Neuronal stem cell (in vitro differentiated cells): Measurements from ENCODE around the gene EGFL8.
"Not testable (repeated sequence)": the region's sequence is repeated elsewhere in the genome, so short reads cannot be mapped to it uniquely, and the experiment has no call there.

ENCODE experiments used
- DNase-seq: peaks from one replicate; pipeline ENCODE4 v3.0.0-alpha.2; 2013; ENCODE audit warnings: low spot score
- H2AFZ ChIP-seq: one replicate; pipeline ENCODE4 v1.6.1; 2013; ENCODE audit warnings: mild to moderate bottlenecking, low read length, inconsistent platforms
- H2AK5ac ChIP-seq: 2 replicates; pipeline ENCODE4 v1.6.1; 2013; ENCODE audit warnings: low read depth, mild to moderate bottlenecking, inconsistent platforms, low read length, moderate library complexity, mixed read lengths
- H2BK120ac ChIP-seq: 2 replicates; pipeline ENCODE4 v1.6.1; 2013; ENCODE audit warnings: low read depth, mild to moderate bottlenecking, inconsistent platforms, low read length, moderate library complexity, mixed read lengths
- H2BK12ac ChIP-seq: one replicate; pipeline ENCODE4 v1.6.1; 2013; ENCODE audit warnings: low read length, inconsistent platforms
- H2BK15ac ChIP-seq: 2 replicates; pipeline ENCODE4 v1.6.1; 2013; ENCODE audit warnings: mild to moderate bottlenecking, low read length, inconsistent platforms, mixed read lengths
- H2BK5ac ChIP-seq: one replicate; pipeline ENCODE4 v1.6.1; 2013; ENCODE audit warnings: inconsistent platforms, mild to moderate bottlenecking, low read length, moderate library complexity
- H3K14ac ChIP-seq: one replicate; pipeline ENCODE4 v1.6.1; 2013; ENCODE audit warnings: low read length, inconsistent platforms
- H3K18ac ChIP-seq: 2 replicates; pipeline ENCODE4 v1.6.1; 2013; ENCODE audit warnings: low read length, inconsistent platforms
- H3K23ac ChIP-seq: 2 replicates; pipeline ENCODE4 v1.6.1; 2013; ENCODE audit warnings: low read depth, mild to moderate bottlenecking, mixed read lengths, low read length, inconsistent platforms; ENCODE audit not compliant: poor library complexity
- H3K27ac ChIP-seq: replicated peaks from 3 replicates; pipeline ENCODE4 v1.5.1; 2013; ENCODE audit warnings: low read length, inconsistent platforms
- H3K27me3 ChIP-seq, 3 experiments: 2 replicates each; pipeline ENCODE4 v1.6.1; 2013; ENCODE audit warnings: low read length in 3 of 3, mild to moderate bottlenecking in 2 of 3, inconsistent platforms in 1 of 3, low read depth in 1 of 3, mixed read lengths in 1 of 3, moderate library complexity in 1 of 3; ENCODE audit not compliant: control insufficient read depth in 3 of 3, insufficient read depth in 3 of 3
- H3K36me3 ChIP-seq, 2 donors: replicated peaks in 1 of 2; 2 replicates each; pipeline ENCODE4 v1.6.1; 2013; ENCODE audit warnings: low read length in 2 of 2; ENCODE audit not compliant: control insufficient read depth in 2 of 2, insufficient read depth in 2 of 2
- H3K4ac ChIP-seq: 2 replicates; pipeline ENCODE4 v1.6.1; 2013; ENCODE audit warnings: inconsistent platforms, mild to moderate bottlenecking, low read length, moderate library complexity
- H3K4me1 ChIP-seq, 2 donors: 1 replicate in 1 of 2; 2 replicates in 1 of 2; pipeline ENCODE4 v1.6.1; 2013; ENCODE audit warnings: low read length in 2 of 2, low read depth in 1 of 2; ENCODE audit not compliant: control insufficient read depth in 2 of 2, insufficient read depth in 1 of 2
- H3K4me2 ChIP-seq: one replicate; pipeline ENCODE4 v1.6.1; 2013; ENCODE audit warnings: mild to moderate bottlenecking, low read length, inconsistent platforms; ENCODE audit not compliant: insufficient read depth, poor library complexity, severe bottlenecking
- H3K4me3 ChIP-seq, 2 donors: 2 replicates each; pipeline ENCODE4 v1.5.1; 2013; ENCODE audit warnings: low read length in 2 of 2, mild to moderate bottlenecking in 2 of 2, inconsistent platforms in 1 of 2, moderate library complexity in 1 of 2
- H3K79me1 ChIP-seq: one replicate; pipeline ENCODE4 v1.6.1; 2013; ENCODE audit warnings: low read depth, mild to moderate bottlenecking, inconsistent platforms, low read length, moderate library complexity
- H3K9ac ChIP-seq: one replicate; pipeline ENCODE4 v1.6.1; 2013; ENCODE audit warnings: mild to moderate bottlenecking, low read depth, low read length, inconsistent platforms; ENCODE audit not compliant: poor library complexity
- H3K9me3 ChIP-seq, 2 donors: replicated peaks in 1 of 2; 2 replicates each; pipeline versions ENCODE3 to v1.6.1; 2013; ENCODE audit warnings: low read length in 2 of 2, mild to moderate bottlenecking in 2 of 2, inconsistent platforms in 1 of 2, low read depth in 1 of 2, mixed read lengths in 1 of 2, moderate library complexity in 1 of 2; ENCODE audit not compliant: control insufficient read depth in 2 of 2, insufficient read depth in 1 of 2
- H4K8ac ChIP-seq: one replicate; pipeline ENCODE4 v1.6.1; 2013; ENCODE audit warnings: low read depth, mild to moderate bottlenecking, inconsistent platforms, low read length, moderate library complexity
- H4K91ac ChIP-seq: one replicate; pipeline ENCODE4 v1.6.1; 2013; ENCODE audit warnings: low read length, low read depth, mild to moderate bottlenecking, inconsistent platforms; ENCODE audit not compliant: poor library complexity
- WGBS, 2 donors: extraction: QIAGEN DNeasy Blood & Tissue Kit; methylation state at CpG; one replicate each; pipeline ENCODE4 v1.1.7; 2013; ENCODE audit warnings: missing lambda C conversion rate in 2 of 2, mixed read lengths in 1 of 2; ENCODE audit not compliant: insufficient read length in 2 of 2, insufficient replicate concordance in 1 of 2; ENCODE audit errors: extremely low coverage in 2 of 2; 5-methylcytosine and 5-hydroxymethylcytosine counted together

The EGFL8 gene

GRCh38 chr6:32204268-32204715, 39.9 kb downstream of the EGFL8 start:
- Histone ChIP-seq H3K9ac (no peak overlapping the region), H2BK15ac (no peak overlapping the region), H3K4me3 (no peak overlapping the region), H3K27ac (no peak overlapping the region), H3K23ac (no peak overlapping the region), H3K9me3 (no peaks in the 10 kb centered on the region), H2AFZ (no peak overlapping the region), H3K4ac (no peak overlapping the region), H3K4me1 (peaks cover 7 to 12% of the 10 kb centered on the region in 2 donors), H3K79me1 (no peaks in the 10 kb centered on the region), H2BK120ac (no peak overlapping the region), H4K8ac (no peak overlapping the region), H2BK12ac (no peak overlapping the region), H3K18ac (no peak overlapping the region), H3K36me3 (no peaks in the 10 kb centered on the region), H3K4me2 (no peak overlapping the region), H3K27me3 (no peaks in the 10 kb centered on the region), H2BK5ac (no peak overlapping the region), H3K14ac (no peak overlapping the region), H4K91ac (no peak overlapping the region), H2AK5ac (no peak overlapping the region)
- no CpG with 5 or more reads among the region's 3 CpGs for WGBS, 2 donors
- no peak for DNase-seq

DNA sequence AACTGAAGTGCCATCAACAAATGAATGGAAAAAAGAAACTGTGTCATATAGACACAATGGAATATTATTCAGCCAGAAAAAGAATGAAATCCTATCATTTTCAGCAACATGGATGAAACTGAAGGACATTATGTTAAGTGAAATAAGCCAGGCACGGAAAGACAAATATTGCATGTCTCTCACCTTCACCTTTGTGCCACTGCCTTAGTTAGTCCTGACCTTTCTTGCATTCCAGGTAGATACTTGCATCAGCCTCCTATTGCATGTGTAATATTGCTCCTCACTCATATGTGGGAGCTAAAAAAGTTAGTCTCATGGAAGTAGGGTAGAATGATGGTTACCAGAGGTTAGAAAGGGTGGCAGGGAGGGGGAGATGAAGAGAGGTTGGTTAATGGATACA, 44.6 kb downstream of the EGFL8 start:
- no peak for DNase-seq
- no peak overlapping the region for H2AFZ ChIP-seq
- no peak overlapping the region for H3K27ac ChIP-seq
- H3K18ac ChIP-seq: no peak overlapping the region
- WGBS, 2 donors: no CpG with 5 or more reads among the region's 1 CpG
- H3K23ac ChIP-seq: no peak overlapping the region
- no peak overlapping the region for H2BK5ac ChIP-seq
- H4K91ac ChIP-seq: no peak overlapping the region
- no peak overlapping the region for H4K8ac ChIP-seq
- H3K27me3 ChIP-seq: peaks cover 0 to 9% (median 0%) of the 10 kb centered on the region in 3 experiments
- no peak overlapping the region for H3K4me2 ChIP-seq
- no peaks in the 10 kb centered on the region for H3K9me3 ChIP-seq
- H3K4me1 ChIP-seq: peaks cover 0 to 2% of the 10 kb centered on the region in 2 donors
- no peak overlapping the region for H3K4me3 ChIP-seq
- no peak overlapping the region for H3K14ac ChIP-seq
- H2BK15ac ChIP-seq: no peak overlapping the region
- H3K36me3 ChIP-seq: no peaks in the 10 kb centered on the region
- no peak overlapping the region for H2BK120ac ChIP-seq
- no peak overlapping the region for H2BK12ac ChIP-seq
- H3K9ac ChIP-seq: no peak overlapping the region
- H2AK5ac ChIP-seq: no peak overlapping the region
- no peak overlapping the region for H3K4ac ChIP-seq
- no peaks in the 10 kb centered on the region for H3K79me1 ChIP-seq

GRCh38 chr6:32210191-32210601, 45.8 kb downstream of the EGFL8 start:
- Histone ChIP-seq H3K14ac (no peak overlapping the region), H3K9me3 (no peaks in the 10 kb centered on the region)
- WGBS, 2 donors: no CpG with 5 or more reads among the region's 5 CpGs

GRCh38 chr6:32211432-32211831, 47.0 kb downstream of the EGFL8 start:
- not testable (repeated sequence) for H3K36me3 ChIP-seq, H4K8ac ChIP-seq, H4K91ac ChIP-seq, H2BK12ac ChIP-seq, H3K27ac ChIP-seq, H3K23ac ChIP-seq, DNase-seq, H2BK5ac ChIP-seq, H2AK5ac ChIP-seq, H3K4me2 ChIP-seq, H3K14ac ChIP-seq, H3K4me1 ChIP-seq, H3K4ac ChIP-seq, H3K9me3 ChIP-seq, H2BK15ac ChIP-seq, H3K4me3 ChIP-seq, H2BK120ac ChIP-seq, H3K9ac ChIP-seq, H3K18ac ChIP-seq, H3K79me1 ChIP-seq, H2AFZ ChIP-seq
- WGBS, 2 donors: no CpG with 5 or more reads among the region's 4 CpGs
- peaks cover 0 to 18% (median 0%) of the 10 kb centered on the region in 3 experiments for H3K27me3 ChIP-seq

More at GRCh38 chr6:32210191-32210601, 45.8 kb downstream of the EGFL8 start:
- Histone ChIP-seq H2BK15ac (no peak overlapping the region), H2BK12ac (no peak overlapping the region), H4K8ac (no peak overlapping the region), H2BK120ac (no peak overlapping the region), H3K27ac (no peak overlapping the region), H3K23ac (no peak overlapping the region), H2AK5ac (no peak overlapping the region), H3K79me1 (no peaks in the 10 kb centered on the region), H3K4me2 (no peak overlapping the region), H3K18ac (no peak overlapping the region), H3K4me1 (no peaks in the 10 kb centered on the region), H2BK5ac (no peak overlapping the region), H3K36me3 (no peaks in the 10 kb centered on the region), H2AFZ (no peak overlapping the region), H3K4me3 (no peak overlapping the region), H3K9ac (no peak overlapping the region), H4K91ac (no peak overlapping the region), H3K27me3 (peaks cover 0 to 14% (median 0%) of the 10 kb centered on the region in 3 experiments), H3K4ac (no peak overlapping the region)
- no peak for DNase-seq
